Subcutaneous abdominal adipose tissue (tissue), 5 donors: ENCODE data around the gene SLC25A11.

Experiments
- H3K27ac ChIP-seq: one replicate; pipeline ENCODE4 v1.7.0; 2013; ENCODE audit warnings: low read depth, mild to moderate bottlenecking, inconsistent platforms, low read length, moderate library complexity
- H3K27me3 ChIP-seq, 5 donors: one replicate each; pipeline ENCODE4 v1.7.0; 2013; ENCODE audit warnings: low read length in 5 of 5, inconsistent platforms in 1 of 5; ENCODE audit not compliant: control insufficient read depth in 5 of 5, insufficient read depth in 4 of 5
- H3K36me3 ChIP-seq, 5 donors: one replicate each; pipeline ENCODE4 v1.7.0; 2013; ENCODE audit warnings: low read length in 5 of 5; ENCODE audit not compliant: control insufficient read depth in 5 of 5, insufficient read depth in 5 of 5
- H3K4me1 ChIP-seq, 5 donors: one replicate each; pipeline ENCODE4 v1.7.0; 2013; ENCODE audit warnings: low read length in 5 of 5, mild to moderate bottlenecking in 3 of 5, moderate library complexity in 1 of 5; ENCODE audit not compliant: control insufficient read depth in 5 of 5, insufficient read depth in 5 of 5
- H3K4me3 ChIP-seq, 5 donors: one replicate each; pipeline ENCODE4 v1.7.0; 2013; ENCODE audit warnings: low read length in 5 of 5, low read depth in 1 of 5
- H3K9ac ChIP-seq, 5 donors: one replicate each; pipeline ENCODE4 v1.7.0; 2013; ENCODE audit warnings: low read length in 5 of 5, mild to moderate bottlenecking in 4 of 5, moderate library complexity in 3 of 5
- H3K9me3 ChIP-seq, 5 donors: one replicate each; pipeline ENCODE4 v1.7.0; 2013; ENCODE audit warnings: low read length in 5 of 5; ENCODE audit not compliant: control insufficient read depth in 5 of 5
- donor health status: healthy.
- donor health status: healthy.
- donor health status: healthy.
- donor health status: healthy.
- donor health status: healthy.

The SLC25A11 gene

DNA sequence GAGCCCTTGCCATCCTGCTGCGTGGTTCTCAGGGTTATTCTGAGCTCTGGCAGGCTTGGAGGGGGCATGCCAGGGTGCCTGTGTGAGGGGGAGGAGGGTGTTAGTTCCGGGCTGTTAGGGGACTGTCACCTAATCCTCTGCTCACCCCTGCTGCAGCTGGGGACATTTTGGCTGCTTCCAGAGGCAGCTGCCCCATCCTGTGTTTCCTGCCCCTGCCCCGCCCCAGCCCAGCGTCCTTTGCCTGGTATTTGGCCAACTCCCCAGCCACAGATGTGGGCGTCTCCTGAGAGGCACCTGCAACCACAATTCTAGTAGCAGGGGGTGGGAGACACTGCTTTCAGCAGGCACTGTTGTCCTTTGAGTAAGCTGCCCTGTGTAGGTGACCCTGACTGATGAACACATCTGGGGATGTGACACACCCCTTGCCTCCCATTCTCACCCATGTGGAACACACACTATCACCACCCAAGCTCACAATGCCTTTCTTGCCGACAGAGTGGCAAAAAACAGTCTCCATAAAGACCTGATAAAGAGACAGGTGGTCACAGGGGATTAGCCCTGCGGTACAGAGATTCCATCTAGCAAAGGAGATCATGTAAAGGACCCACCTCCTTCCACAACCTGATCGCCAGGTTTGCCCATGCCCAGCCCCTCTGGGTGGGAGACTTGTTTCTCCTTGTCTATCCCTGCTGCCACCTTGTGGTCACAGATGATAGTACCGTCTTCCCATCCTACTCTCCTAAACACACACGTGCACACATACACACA lies 36.6 kb downstream of the SLC25A11 start, which contains the start of gene CHRNE:
TSS of gene CHRNE (minus strand) at position 48 of the 768 bp plus-strand sequence. CDS start at position 13, 35 bp downstream.
- Histone ChIP-seq H3K9ac (peak within 1 kb of the TSS in 1 of 5 donors; percentile 20), H3K4me1 (peaks cover 0 to 54% (median 39%) of the 10 kb centered on the region in 5 donors), H3K9me3 (no peaks in the 10 kb centered on the region), H3K4me3 (peak within 1 kb of the TSS in 2 of 5 donors; percentile 44 to 70), H3K36me3 (no peaks in the 10 kb centered on the region), H3K27me3 (peaks cover 5 to 25% (median 9%) of the 10 kb centered on the region in 5 donors), H3K27ac (peak within 1 kb of the TSS; percentile 75)

DNA sequence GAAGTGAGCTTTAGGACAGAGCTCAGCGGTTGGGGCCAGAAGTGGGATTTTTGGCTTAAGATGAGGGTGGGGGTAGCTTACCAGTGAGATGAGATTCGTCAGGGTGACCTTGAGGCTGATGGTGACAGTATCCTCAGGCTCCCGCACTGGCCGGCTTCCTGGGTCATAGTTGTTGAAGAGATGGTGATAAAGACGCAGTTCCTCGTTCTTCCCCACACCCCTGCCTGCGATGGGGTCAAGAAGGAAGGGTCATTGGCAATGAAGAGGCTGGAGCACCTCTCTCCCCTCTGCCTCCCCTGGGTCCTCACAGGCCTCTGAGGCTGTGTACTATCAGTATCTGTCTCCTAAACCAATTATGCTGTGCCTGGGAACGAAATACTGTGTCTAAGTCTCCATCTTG lies 37.3 kb downstream of the SLC25A11 start:
- H3K27ac ChIP-seq, result peak overlapping the region; percentile 75
- H3K36me3 ChIP-seq, result no peaks in the 10 kb centered on the region
- no peaks in the 10 kb centered on the region for H3K9me3 ChIP-seq
- H3K4me3 ChIP-seq, result no peak overlapping the region
- H3K9ac ChIP-seq, result no peak overlapping the region
- peaks cover 5 to 26% (median 9%) of the 10 kb centered on the region in 5 donors for H3K27me3 ChIP-seq
- peaks cover 0 to 53% (median 37%) of the 10 kb centered on the region in 5 donors for H3K4me1 ChIP-seq

GRCh38 chr17:4901648-4902344 lies 38.0 kb downstream of the SLC25A11 start:
- Histone ChIP-seq H3K4me3 (peak overlapping the region in 4 of 5 donors; percentile 28 to 72 (median 69)), H3K36me3 (peaks cover 0 to 6% (median 6%) of the 10 kb centered on the region in 5 donors), H3K9ac (peak overlapping the region in 2 of 5 donors; percentile 1 to 70), H3K27ac (peak overlapping the region; percentile 75), H3K4me1 (peaks cover 0 to 53% (median 37%) of the 10 kb centered on the region in 5 donors), H3K27me3 (peaks cover 5 to 26% (median 9%) of the 10 kb centered on the region in 5 donors), H3K9me3 (no peaks in the 10 kb centered on the region)

GRCh38 chr17:4901108-4901647 lies 38.7 kb downstream of the SLC25A11 start:
- no peaks in the 10 kb centered on the region for H3K9me3 ChIP-seq
- H3K4me1 ChIP-seq, result peaks cover 0 to 53% (median 37%) of the 10 kb centered on the region in 5 donors
- H3K27me3 ChIP-seq, result peaks cover 5 to 26% (median 9%) of the 10 kb centered on the region in 5 donors
- H3K9ac ChIP-seq, result peak overlapping the region in 2 of 5 donors; percentile 1 to 70
- H3K4me3 ChIP-seq, result peak overlapping the region in 4 of 5 donors; percentile 28 to 72 (median 69)
- peak overlapping the region; percentile 32 for H3K27ac ChIP-seq
- peaks cover 0 to 12% (median 12%) of the 10 kb centered on the region in 5 donors for H3K36me3 ChIP-seq

GRCh38 chr17:4900231-4901107 lies 39.4 kb downstream of the SLC25A11 start:
- H3K36me3 ChIP-seq, result peaks cover 0 to 20% (median 19%) of the 10 kb centered on the region in 5 donors
- no peaks in the 10 kb centered on the region for H3K9me3 ChIP-seq
- H3K9ac ChIP-seq, result peak overlapping the region in 3 of 5 donors; percentile 1 to 45 (median 37)
- peaks cover 5 to 26% (median 9%) of the 10 kb centered on the region in 5 donors for H3K27me3 ChIP-seq
- H3K4me3 ChIP-seq, result peak overlapping the region in 4 of 5 donors; percentile 45 to 72 (median 69)
- H3K27ac ChIP-seq, result no peak overlapping the region
- peaks cover 0 to 53% (median 37%) of the 10 kb centered on the region in 5 donors for H3K4me1 ChIP-seq

DNA sequence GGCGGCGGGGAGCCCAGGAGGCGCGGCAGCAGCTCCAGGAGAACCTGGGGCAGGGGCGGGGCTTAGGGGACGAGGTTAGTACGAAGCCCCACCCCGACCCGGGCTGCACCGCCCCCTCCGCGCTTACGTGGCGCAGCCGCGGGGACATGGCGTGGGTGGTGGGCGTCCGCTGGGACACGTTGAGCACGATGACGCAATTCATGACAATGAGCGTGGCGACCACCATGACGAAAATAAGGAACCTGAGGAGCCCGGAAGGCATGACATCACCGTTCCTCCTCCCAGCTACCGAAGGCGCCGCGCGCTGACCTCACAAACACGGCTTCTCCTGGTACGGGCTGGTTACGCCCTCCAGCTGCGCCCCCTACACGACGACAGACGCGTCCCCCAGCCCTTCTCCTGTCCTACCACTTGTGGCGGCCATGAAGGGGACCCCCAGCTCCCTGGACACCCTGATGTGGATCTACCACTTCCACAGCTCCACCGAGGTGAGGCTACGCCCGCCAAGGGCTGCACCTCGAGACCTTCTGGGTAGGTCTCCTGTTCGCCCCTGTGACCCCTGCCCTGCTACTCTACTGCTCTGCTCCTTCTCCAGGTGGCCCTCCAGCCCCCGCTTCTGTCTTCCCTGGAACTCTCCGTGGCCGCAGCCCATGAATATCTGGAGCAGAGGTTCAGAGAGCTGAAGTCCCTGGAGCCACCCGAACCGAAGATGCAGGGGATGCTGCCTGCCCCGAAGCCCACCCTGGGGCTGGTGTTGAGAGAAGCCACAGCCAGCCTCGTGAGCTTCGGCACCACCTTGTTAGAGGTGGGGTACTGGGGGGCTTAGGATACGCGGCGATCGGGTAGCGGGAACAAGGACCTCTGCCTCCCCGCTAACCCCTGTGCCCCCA lies 40.3 kb downstream of the SLC25A11 start, which contains the start of gene C17orf107:
TSS of gene C17orf107 (plus strand) at position 196 of the 890 bp plus-strand sequence. CDS start at position 423, 227 bp downstream.
- peaks cover 0 to 53% (median 37%) of the 10 kb centered on the region in 5 donors for H3K4me1 ChIP-seq
- peaks cover 0 to 28% (median 28%) of the 10 kb centered on the region in 5 donors for H3K36me3 ChIP-seq
- H3K9ac ChIP-seq, result peak within 1 kb of the TSS in 4 of 5 donors; percentile 1 to 71 (median 56)
- peak within 1 kb of the TSS; percentile 45 to 72 (median 68) for H3K4me3 ChIP-seq
- no peaks in the 10 kb centered on the region for H3K9me3 ChIP-seq
- H3K27ac ChIP-seq, result no peak within 1 kb of the TSS
- peaks cover 5 to 26% (median 9%) of the 10 kb centered on the region in 5 donors for H3K27me3 ChIP-seq

- Histone ChIP-seq H3K4me3 (peak overlapping the region in 4 of 5 donors; percentile 45 to 72 (median 69)), H3K27ac (no peak overlapping the region), H3K27me3 (peaks cover 5 to 26% (median 9%) of the 10 kb centered on the region in 5 donors), H3K9me3 (no peaks in the 10 kb centered on the region), H3K36me3 (peaks cover 0 to 35% (median 34%) of the 10 kb centered on the region in 5 donors), H3K9ac (peak overlapping the region in 1 of 5 donors; percentile 41), H3K4me1 (peaks cover 0 to 53% (median 37%) of the 10 kb centered on the region in 5 donors)
Observed at GRCh38 chr17:4898927-4899326, 40.9 kb downstream of the SLC25A11 start.

- no peaks in the 10 kb centered on the region for H3K9me3 ChIP-seq
- H3K9ac ChIP-seq, result no peak overlapping the region
- H3K27me3 ChIP-seq, result peaks cover 5 to 26% (median 9%) of the 10 kb centered on the region in 5 donors
- H3K4me3 ChIP-seq, result peak overlapping the region in 2 of 5 donors; percentile 70 to 72
- peaks cover 0 to 50% (median 36%) of the 10 kb centered on the region in 5 donors for H3K4me1 ChIP-seq
- H3K36me3 ChIP-seq, result peaks cover 0 to 41% (median 40%) of the 10 kb centered on the region in 5 donors
- H3K27ac ChIP-seq, result no peak overlapping the region
Observed at GRCh38 chr17:4898351-4898750, 41.5 kb downstream of the SLC25A11 start.
